Measurements from ENCODE around the gene ABCD2.
"Not testable (repeated sequence)": the region's sequence is repeated elsewhere in the genome, so short reads cannot be mapped to it uniquely, and the experiment has no call there.

ABCD2 gene
- total RNA-seq: 2.9 to 34.7 reads per million in 2 experiments

- peak; percentile 59 for DNase-seq (ENCODE audit: low read depth)
Observed at GRCh38 chr12:39619660-39620433, at the start of gene ABCD2. Gene ABCD2, minus strand, starts transcription at chr12:39619803. Its CDS starts 188 bp downstream, at chr12:39619615.

DNA sequence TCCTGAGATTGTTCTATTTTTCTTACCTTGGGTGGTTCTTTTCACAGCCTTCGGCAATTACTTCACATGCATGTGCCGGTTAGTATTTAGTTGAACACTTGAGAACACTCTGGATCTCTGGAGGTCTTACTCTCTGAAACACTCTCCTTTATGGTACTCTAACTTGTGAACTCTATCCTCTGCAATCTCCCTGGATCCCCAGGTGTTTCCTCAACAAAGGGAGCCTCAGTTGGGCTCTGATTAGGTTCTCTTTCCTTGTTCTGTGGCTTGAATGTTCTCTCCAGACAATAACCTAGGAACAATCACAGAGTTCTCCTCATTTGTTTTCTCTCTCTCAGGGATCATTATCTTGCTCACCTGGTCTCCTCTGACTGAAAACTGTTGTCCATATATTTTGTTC lies 40.5 kb upstream of the ABCD2 start:
- no peak for DNase-seq (ENCODE audit: low read depth)

- DNase-seq (ENCODE audit: low read depth): no peak
Observed at GRCh38 chr12:39647383-39647782, 27.8 kb upstream of the ABCD2 start.

DNA sequence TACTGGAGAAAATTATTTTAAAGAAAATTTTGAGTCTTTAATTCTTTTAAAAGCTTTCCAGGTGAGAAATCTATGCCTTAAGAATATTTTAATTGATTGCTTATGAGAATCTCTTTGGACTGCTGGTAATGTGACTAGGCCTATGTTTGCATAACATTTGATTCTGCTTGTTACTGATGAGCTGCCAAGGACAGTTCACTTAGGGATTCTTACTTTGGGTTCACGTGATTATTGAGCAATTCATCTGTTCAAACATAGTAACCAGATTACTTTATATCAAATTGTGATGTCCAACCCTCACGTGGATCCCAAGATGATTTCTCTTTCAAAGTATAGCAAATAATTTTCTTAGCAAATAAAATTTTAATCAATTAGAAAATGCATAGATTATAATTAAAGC lies 27.4 kb upstream of the ABCD2 start:
- no peak for DNase-seq (ENCODE audit: low read depth)

DNA sequence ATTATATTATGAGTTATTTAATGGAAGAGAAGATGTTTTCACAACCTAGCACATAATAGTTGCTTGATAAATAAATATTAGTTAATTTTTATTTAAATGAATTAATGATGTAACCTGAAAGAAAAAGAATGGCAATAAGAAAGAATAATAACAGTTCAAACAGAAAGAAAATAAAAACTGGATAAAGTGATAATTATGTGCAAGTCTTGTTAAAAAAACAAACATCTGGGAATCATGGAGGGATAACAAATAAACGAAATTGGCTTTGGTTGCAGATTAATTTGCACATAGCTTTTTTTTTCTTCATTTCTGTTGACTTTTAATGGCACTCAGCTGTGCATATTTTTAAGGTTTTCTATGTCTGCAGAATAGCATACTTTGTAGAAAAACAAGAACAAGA lies 23.4 kb upstream of the ABCD2 start:
- DNase-seq (ENCODE audit: low read depth): no peak

GRCh38 chr12:39638840-39639239 lies 19.2 kb upstream of the ABCD2 start:
- no peak for DNase-seq (ENCODE audit: low read depth)

GRCh38 chr12:39638178-39638577 lies 18.6 kb upstream of the ABCD2 start:
- DNase-seq (ENCODE audit: low read depth): no peak

GRCh38 chr12:39632670-39633069 lies 13.1 kb upstream of the ABCD2 start:
- no peak for DNase-seq (ENCODE audit: low read depth)

- DNase-seq (ENCODE audit: low read depth): no peak
Observed at GRCh38 chr12:39628836-39629235, 9.2 kb upstream of the ABCD2 start.

GRCh38 chr12:39627914-39628313 lies 8.3 kb upstream of the ABCD2 start:
- DNase-seq (ENCODE audit: low read depth): no peak

DNA sequence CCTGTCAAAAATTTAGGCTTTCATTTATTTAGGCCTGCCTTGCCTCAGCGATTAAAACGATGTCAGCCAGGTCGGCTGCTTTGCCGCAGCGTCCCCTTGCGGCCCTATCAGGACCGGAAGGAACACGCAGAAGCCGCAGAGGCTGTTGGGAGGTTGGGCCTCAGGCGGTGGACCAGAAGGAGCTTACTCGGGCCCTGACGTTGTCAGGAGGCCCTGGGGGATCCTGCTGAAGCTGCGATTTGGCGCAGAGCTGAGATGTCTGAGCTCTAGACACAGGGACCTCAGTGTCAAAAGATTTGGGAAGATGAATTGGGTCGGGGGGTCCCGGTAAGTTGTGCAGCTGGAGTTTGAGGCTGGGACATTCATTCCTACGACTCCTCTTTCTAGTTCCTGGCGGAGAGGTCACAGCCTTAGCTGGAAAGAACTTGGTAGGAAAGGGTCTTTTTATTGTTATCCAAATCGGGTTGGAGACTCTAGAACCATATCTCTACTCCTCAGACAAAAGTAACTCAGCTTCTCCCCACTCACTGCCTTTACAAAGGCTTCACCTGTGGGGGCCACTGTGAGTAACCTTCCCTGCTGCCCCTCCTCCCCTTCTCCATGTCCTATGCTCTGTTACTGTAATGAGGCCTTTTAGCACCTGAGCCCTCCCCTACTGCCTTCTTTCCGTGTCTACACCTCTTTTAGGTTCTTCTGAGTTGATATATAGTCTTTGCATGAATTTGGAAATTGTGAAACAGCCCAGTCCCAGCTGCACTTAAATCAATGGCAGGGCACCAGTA lies 6.6 kb upstream of the ABCD2 start:
- no peak for DNase-seq (ENCODE audit: low read depth)

- DNase-seq (ENCODE audit: low read depth): no peak
Observed at GRCh38 chr12:39623919-39624318, 4.3 kb upstream of the ABCD2 start.

DNA sequence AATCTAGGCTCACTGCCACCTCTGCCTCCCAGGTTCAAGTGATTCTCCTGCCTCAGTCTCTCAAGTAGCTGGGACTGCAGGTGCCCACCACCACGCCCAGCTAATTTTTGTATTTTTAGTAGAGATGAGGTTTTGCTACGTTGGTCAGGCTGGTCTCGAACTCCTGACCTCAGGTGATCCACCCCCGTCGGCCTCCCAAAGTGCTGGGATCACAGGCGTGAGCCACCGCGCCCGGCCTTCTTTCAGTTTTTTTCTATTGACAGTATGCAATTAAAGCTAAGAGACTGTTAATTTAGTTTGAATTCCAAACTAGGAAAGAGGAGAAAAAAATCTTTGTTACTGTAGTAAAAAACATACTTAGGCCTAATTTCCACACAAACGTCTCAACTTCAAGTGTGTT lies 3.6 kb upstream of the ABCD2 start:
- not testable (repeated sequence) for DNase-seq (ENCODE audit: low read depth)

GRCh38 chr12:39622306-39622705 lies 2.7 kb upstream of the ABCD2 start:
- no peak for DNase-seq (ENCODE audit: low read depth)

DNA sequence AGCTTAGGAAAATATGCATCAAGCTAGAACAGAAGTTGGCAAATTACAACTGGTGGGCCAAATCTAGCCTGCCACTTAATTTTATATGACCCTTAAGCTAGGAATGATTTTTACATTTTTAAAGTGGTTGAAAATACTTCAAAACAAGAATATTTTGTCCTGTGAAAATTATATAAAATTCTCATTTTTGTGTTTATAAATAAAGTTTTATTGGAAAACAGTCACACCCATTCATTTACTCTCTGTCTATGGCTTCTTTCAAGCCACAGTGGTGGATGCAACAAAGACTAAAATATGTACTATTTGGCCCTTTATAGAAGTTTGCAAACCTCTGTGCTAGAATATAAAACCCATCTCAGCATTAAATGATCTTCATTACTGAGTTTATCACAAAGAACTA lies 2.1 kb upstream of the ABCD2 start:
- no peak for DNase-seq (ENCODE audit: low read depth)

DNA sequence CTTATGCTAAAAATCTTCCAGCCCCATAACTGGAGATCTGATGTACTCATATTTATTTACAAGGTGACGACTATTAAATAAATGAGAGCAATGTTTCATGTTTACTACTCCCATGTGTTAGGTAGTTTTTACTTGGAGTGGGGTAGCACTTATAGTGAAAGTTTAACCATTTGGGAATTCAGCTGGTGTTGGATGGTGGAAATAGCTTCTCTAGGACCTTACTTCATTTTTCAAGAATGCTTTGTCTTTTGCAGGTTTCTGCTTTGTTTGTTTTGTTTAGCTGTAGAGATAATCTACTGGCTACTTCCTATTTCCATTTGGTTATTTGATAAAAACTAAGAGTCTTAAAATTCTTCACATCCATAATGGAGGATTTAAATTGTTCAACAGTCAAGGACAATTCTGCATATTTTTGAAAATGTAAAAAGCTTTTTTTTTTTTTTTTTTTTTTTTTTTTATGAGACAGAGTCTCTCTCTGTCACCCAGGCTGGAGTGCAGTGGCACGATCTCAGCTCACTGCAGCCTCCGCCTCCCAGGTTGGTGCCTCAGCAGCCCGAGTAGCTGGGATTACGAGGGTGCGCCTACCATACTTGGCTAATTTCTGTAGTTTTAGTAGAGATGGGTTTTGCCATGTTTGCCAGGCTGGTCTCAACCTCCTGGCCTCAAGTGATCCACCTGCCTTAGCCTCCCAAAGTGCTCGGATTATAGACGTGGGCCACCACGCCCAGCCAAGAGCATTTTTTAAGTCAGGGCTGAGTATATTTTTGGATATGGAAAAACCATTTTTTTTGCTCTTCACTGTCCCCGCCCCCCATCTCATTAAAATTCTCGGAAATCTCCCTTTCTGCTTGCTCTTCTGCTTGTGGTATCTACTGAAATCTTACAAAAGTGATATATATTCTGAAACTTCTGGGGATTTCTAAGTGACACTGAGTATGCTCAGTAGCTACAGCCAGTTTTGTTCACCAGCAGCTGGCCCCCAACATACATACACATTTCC lies 1.4 kb upstream of the ABCD2 start:
- no peak for DNase-seq (ENCODE audit: low read depth)

DNA sequence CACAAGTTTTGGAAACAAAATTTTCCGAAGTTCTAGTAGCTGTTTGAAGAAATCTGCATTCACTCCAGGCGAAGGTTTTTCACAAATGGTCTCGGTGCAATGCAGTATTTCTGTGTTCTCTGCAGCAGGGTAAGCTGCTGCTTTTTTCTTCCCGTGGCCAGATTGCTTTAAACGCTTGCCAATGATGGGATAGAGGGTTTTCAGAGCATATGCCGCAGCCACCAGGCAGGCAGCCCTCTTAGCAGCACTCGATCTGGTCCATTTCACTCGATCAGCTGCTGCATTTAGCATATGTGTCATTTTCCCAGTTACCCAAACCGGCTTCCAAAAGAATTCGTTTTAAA lies 315 bp downstream of the ABCD2 start:
- no peak for DNase-seq (ENCODE audit: low read depth)

- no peak for DNase-seq (ENCODE audit: low read depth)
Observed at GRCh38 chr12:39618701-39619100, 902 bp downstream of the ABCD2 start.

DNA sequence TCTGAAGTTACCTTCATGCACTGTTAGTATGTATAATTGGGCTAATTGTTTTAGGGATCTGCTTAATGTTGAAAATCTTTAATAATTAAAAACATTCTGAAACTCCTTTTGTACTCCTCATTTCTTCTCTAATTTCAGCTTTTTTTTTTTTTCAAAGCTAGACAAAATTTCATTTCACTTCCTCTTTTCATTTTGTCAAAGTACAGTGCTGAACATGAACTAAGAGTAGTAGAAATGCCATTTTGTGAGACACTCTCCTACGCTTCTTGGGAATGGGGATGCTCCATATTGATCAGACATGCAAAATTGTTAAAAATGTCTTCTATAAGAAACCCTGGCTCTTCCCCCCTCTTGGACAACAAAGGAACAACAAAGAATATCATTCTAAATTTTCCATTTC lies 1.7 kb downstream of the ABCD2 start:
- no peak for DNase-seq (ENCODE audit: low read depth)

DNA sequence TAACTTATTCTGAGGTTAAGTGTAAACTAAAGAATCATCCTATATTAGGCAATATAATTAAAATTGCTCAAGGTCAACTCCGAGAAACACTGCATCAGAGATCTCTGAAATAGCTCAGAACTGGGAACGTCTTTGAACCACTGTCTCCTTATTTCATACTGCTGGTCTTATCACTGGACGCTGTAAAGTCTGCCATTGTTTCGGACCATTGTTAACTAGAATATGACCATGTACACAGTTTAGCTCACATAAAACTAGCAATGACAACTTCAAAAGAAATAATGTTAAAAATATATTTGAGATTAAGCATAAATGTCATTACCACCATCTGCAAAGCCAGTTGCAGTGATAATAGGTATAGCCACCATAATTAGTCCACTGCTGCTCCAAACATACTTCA lies 2.9 kb downstream of the ABCD2 start:
- DNase-seq (ENCODE audit: low read depth): no peak

GRCh38 chr12:39616251-39616650 lies 3.4 kb downstream of the ABCD2 start:
- DNase-seq (ENCODE audit: low read depth): no peak

GRCh38 chr12:39613525-39613924 lies 6.1 kb downstream of the ABCD2 start:
- DNase-seq (ENCODE audit: low read depth): no peak
